Endothelial cell of coronary artery (primary cell): ENCODE measurements around the gene EPB41L1. TPM values are rescaled to one million over a fixed set of nuclear protein-coding genes. Genes with fewer than 3 reads are reported as not detected.

ENCODE experiments used
- total RNA-seq: library from RNA; depleted of rRNA; stranded (reverse); fragments of >200 nt; gene quantifications from 2 replicates; pipeline ENCODE4 v1.2.3, GENCODE V29; 2014

Gene EPB41L1
- 4.2 and 17.8 TPM in 2 replicates for total RNA-seq

GRCh38 chr20:36154700-36155628 is at the start of gene EPB41L1:
EPB41L1 (plus strand) TSS chr20:36154740; CDS start chr20:36173778, 19,038 bp downstream.

GRCh38 chr20:36235892-36236785 is 81.6 kb downstream of the EPB41L1 start, which contains the start of gene AAR2:
AAR2 (plus strand) TSS chr20:36236478; CDS start chr20:36239869, 3,391 bp downstream.

Other genes with a start within 250 kb of the EPB41L1 start
- gene SCAND1, start 200.2 kb upstream of the EPB41L1 start, total RNA-seq, result 52.3 and 65.8 TPM in 2 replicates
- gene CNBD2, start 186.2 kb upstream of the EPB41L1 start, total RNA-seq, result 2.0 and 3.1 TPM in 2 replicates
- 20.9 and 21.1 TPM in 2 replicates for gene AAR2, start 81.7 kb downstream of the EPB41L1 start, total RNA-seq
- 12.0 and 19.8 TPM in 2 replicates for gene DLGAP4, start 151.6 kb downstream of the EPB41L1 start, total RNA-seq